Body of pancreas (tissue), 4 donors: ENCODE measurements around the gene ORAI3.

Experiments
- POLR2A ChIP-seq, 3 donors: fragments of 450-650 bp; IDR thresholded peaks; one replicate each; pipeline ENCODE4 v1.6.1; 2016; ENCODE audit warnings: antibody characterized with exemption in 3 of 3, mild to moderate bottlenecking in 2 of 3
- TF ChIP-seq, protein P1 (sequence below), 7 experiments: fragments of 450-650 bp in 4 of 7; fragments of 200-600 bp in 3 of 7; sonication (generic) in 3 of 7; IDR thresholded peaks; one replicate each; pipeline ENCODE4 v1.5.1; 2016 to 2019; ENCODE audit warnings: antibody characterized with exemption in 7 of 7

DNA sequence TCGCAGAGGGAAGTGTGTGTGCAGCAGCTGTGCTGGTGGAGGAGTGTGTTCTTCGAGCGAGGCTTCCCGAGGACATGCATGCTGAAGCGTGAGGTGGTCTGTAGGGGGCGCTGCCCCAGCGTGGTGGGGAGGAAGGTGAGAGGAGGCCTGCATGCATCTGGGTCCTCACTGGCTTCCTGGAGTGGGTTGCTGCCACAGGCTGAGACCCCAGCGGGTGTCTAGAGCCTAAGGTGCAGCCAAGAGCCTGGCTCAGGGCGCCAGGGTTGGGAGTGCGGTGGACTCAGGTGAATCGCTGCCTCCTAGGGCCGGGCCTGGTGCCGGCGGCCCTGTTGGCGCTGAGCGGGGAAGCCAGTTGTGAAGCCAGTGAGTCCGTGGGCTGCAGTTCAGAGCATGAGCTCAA is 28.6 kb downstream of the ORAI3 start:
- TF ChIP-seq, protein P1, sequence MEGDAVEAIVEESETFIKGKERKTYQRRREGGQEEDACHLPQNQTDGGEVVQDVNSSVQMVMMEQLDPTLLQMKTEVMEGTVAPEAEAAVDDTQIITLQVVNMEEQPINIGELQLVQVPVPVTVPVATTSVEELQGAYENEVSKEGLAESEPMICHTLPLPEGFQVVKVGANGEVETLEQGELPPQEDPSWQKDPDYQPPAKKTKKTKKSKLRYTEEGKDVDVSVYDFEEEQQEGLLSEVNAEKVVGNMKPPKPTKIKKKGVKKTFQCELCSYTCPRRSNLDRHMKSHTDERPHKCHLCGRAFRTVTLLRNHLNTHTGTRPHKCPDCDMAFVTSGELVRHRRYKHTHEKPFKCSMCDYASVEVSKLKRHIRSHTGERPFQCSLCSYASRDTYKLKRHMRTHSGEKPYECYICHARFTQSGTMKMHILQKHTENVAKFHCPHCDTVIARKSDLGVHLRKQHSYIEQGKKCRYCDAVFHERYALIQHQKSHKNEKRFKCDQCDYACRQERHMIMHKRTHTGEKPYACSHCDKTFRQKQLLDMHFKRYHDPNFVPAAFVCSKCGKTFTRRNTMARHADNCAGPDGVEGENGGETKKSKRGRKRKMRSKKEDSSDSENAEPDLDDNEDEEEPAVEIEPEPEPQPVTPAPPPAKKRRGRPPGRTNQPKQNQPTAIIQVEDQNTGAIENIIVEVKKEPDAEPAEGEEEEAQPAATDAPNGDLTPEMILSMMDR (IDR thresholded peaks at IDR 0.05) = peak in 1 of 7 experiments; percentile 5
- TF ChIP-seq POLR2A (IDR thresholded peaks at IDR 0.05) = no peak
